ENCODE measurements around the gene NEGR1. TPM values are rescaled to one million over a fixed set of nuclear protein-coding genes. Genes with fewer than 3 reads are reported as not detected.

Gene NEGR1
- total RNA-seq, 1 experiment from 2014 or later: 3.0 TPM

DNA sequence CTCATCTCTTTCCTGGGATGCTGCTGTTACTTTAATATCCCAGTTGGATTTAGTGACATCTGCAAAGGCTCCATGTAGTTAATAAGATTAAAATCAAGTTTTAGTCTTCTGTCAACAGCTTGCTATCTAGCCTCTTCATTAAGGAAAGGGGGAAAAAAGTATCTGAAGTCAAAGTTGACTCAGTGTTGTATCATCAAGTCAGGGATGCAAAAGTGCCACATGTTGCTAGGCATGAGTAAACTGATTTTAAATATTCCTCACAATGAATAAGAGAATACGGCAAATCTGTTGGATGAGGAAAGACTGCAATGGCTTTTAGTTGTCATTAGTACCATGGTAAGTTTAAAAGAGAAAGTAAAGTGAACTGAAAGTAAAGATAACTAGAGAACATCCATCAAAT lies 818.3 kb downstream of the NEGR1 start:
- DNase-seq (ENCODE audit: low spot score): no peak

DNA sequence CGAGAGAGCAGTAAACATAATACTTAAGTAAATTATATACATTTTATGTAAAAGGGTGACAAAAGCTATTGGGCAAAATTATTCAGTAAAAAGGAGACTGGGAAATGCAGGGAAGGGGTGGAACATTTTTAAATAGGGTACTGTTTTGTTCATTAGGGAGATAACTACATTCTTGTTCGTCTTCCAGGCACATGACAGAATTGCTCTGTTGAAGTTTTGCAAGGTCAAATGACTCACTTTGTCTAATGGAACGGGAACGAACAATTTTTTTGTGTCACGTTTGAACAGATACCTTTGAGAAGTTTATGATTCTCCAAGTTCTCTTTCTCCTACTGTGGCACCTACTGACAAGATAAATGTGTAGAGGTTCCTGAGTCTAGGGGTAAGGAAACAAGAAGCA lies 819.2 kb downstream of the NEGR1 start:
- DNase-seq (ENCODE audit: low spot score): no peak

DNA sequence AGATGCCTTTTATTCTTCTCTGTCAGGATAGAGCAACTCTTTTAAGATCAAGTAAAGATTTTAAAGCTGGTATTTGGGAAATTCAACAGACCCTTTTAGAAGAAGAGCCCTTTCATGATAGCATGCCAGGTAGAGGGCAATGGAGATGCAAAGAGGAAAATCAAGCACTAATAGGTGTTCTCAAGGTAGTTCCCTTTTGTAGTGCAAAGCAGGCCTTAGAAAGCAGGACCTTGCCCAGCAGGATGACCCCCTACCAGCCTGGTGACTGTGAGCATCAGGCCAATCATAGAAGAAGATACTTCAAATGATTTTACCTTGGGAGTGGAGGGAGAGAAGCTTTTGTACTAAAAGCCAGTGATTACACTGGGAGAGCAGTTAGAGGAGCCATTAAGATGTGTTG lies 820.1 kb downstream of the NEGR1 start:
- no peak for DNase-seq (ENCODE audit: low spot score)

DNA sequence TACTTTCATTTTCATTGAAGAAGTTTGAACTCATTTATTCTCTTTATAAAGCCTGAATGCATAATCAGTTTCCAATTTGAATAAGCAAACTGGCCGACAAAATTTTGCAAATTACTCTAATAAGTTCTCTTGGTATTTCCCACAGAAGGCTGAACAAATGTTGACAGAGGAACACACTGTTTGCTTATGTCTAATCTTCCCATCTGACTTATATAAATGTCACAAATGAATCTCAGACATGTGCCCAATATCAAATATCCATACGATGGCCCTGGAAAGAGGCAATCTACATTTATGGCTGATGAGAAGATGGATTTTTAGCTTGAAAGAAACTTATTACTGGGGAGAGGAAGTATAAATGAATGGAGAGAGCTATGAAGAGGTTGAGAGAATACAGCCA lies 820.9 kb downstream of the NEGR1 start:
- DNase-seq (ENCODE audit: low spot score): no peak

DNA sequence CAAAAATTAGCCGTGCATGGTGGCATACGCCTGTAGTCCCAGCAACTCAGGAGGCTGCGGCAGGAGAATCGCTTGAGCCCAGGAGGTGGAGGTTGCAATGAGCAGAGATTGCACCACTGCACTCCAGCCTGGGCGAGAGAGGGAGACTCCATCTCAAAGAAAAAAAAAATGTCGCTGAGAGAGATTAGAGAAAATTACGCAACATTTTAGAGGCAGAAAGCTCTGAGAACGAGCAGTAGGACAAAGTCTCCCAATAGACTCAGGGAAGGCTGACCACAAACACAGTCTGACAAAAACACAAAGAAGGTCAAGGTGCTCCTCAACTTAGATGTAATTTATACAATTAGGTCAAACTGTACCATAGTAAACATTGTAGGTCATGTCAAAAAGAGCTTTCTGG lies 833.9 kb downstream of the NEGR1 start:
- DNase-seq (ENCODE audit: low spot score): no peak

DNA sequence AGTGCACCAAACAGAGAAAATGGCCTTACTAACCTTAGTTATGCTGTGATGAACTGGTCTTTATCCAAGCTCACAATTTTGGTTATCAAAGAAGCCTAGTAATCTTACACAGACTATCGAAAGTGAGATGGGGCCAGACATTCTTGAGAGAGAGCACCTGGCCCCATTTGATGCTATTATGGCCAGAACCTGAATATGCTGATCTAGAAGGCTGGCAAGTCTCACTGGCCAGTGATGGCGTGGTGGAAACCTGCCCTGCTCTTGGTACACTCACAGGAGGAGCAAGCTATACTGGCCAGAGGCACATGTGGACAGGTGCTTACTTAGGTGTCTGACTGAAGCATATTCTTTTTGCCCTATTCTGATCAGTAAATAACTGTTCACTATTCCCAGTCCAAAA lies 843.7 kb downstream of the NEGR1 start:
- DNase-seq (ENCODE audit: low spot score): no peak

DNA sequence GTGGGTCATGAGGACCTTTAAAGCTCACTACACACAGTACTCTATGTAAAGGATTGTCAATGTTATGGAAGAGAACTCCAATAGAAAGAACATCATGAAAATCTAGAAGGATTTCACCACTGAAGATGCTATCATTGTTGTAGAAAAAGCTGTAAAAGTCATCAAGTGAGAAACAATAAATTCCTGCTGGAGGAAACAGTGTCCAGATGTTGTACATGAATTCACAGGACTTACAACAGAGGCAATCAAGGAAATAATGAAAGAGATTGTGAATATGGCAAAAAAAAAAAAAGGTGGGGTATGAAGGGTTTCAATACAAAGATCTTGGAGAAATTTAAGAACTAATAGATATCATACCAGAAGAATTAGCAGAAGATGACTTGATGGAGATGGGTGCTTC lies 846.4 kb downstream of the NEGR1 start:
- DNase-seq (ENCODE audit: low spot score): no peak

DNA sequence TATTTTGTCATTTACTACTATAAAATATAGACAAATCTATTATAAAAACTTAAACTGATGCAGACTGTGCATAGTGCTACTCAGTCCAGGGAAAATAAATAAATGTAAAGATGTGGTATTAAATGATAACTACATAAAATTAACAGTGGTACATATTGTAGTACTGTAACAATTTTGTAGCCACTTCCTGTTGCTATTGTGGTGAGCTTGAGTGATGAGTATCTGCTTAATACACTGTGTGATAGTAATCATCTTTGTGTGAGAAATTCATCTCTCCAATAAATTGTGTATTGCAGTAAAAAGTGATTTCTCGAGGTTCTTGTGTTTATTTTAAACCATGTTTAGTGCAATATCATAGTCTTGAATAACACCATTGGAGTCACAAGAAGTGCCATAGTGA lies 848.1 kb downstream of the NEGR1 start:
- DNase-seq (ENCODE audit: low spot score): no peak

DNA sequence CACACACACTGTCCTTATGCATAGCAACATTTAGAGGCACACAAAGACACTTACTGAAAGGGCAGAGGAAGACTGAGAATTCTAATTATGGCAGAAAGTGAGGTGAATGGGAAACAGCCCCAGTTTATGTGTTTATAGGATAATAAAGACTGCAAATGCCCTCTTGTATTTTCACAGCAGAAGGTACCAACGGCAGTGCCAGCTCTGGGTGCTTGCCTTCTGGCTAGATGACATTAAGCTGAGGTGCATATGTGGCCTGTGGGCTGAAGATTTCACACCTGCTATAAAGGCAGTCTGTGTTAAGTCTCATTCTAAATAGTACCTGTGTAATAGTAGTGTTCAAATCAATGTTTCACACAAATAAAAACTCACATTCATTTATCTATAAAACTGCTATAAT lies 854.3 kb downstream of the NEGR1 start:
- DNase-seq (ENCODE audit: low spot score): no peak

DNA sequence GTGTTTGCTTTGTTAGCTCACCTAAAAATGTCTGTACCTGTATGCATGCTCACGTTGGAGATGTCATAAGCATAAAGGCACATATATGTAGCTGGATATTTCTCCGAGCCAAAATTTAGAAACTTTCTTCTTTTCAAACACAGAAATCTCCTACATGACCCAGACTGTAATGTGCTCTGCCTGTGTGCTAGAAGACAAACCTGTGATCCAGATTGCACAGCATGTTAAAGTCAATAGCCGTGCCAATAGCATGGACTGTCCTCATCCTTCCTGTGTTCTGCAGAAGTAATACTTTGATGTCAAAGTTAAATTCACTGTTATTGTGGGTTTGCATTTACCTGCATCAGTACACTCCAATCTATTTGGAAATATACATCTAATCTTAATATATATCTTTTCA lies 855.3 kb downstream of the NEGR1 start:
- DNase-seq (ENCODE audit: low spot score): no peak

DNA sequence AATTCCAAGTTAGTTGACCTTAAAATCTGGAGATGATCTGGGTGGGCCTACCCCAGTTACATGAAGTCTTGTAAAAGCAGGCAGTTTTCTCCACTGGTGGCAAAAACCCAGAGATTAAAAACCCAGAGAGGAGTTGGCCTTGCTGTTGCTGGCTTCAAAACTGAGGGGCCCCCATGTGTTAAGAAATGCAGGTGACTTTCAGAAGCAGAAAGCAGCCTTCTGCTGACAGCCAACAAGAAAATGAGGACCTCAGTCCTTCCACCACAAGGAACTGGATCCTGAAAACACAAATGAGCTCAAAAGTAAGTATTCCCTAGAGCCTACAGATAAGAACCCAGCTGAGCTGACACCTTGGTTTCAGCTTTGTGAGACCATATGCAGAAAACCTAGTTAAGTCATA lies 857.8 kb downstream of the NEGR1 start:
- DNase-seq (ENCODE audit: low spot score): no peak

DNA sequence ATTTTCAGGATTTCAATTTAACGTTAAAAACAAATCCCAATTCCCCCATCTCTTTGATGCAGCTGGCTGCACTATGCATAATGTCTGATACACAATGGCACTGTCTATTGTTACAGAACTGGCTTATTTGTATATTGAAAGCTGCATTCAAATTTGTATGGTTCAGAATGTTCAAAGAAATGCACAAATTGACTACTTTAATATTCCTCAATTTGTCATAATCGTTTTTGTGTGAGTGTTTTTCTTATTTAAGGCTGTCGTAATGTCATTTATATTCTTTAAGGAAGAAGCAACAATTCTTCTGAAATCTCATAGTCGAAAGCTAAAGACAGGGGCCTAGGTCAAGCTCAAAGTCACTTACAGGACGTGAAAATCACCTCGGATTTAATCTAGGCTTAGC lies 860.1 kb downstream of the NEGR1 start:
- DNase-seq (ENCODE audit: low spot score): no peak

DNA sequence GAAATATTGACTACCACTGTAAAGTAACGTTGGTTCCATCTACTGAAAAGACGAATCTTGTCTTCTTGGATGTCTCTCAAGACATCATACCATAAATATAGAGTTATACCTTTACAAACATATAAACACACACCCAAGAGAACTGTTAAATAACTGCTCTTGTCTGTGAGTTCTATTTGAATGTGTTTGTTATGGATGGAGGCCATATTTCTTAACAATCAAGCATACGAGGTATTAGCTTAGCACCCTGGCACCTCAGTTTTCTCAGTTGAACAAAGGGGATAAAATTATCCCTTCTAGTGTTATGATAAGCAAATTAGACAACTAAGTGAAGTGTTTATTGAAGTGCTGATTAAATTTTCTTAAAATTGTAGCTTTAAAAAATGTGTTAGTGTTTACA lies 864.9 kb downstream of the NEGR1 start:
- DNase-seq (ENCODE audit: low spot score): no peak

DNA sequence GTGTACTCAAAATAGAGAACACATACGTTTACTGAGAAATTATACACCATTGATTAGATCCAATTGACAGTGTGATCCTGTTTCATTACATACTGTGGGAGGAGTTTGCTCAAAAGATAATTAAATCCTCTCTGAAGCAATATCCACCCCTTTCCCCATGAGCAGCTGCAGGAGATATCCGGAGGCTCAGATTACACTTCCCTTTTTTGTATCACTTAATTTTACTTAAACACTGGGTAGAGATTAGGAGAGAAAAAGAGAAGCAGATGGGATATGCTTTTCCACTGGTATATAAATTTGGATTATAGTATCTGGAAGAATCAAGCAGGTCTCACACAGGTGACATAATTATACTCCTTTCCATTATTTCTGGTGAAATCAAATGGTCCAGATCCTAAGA lies 868.2 kb downstream of the NEGR1 start:
- DNase-seq (ENCODE audit: low spot score): no peak

DNA sequence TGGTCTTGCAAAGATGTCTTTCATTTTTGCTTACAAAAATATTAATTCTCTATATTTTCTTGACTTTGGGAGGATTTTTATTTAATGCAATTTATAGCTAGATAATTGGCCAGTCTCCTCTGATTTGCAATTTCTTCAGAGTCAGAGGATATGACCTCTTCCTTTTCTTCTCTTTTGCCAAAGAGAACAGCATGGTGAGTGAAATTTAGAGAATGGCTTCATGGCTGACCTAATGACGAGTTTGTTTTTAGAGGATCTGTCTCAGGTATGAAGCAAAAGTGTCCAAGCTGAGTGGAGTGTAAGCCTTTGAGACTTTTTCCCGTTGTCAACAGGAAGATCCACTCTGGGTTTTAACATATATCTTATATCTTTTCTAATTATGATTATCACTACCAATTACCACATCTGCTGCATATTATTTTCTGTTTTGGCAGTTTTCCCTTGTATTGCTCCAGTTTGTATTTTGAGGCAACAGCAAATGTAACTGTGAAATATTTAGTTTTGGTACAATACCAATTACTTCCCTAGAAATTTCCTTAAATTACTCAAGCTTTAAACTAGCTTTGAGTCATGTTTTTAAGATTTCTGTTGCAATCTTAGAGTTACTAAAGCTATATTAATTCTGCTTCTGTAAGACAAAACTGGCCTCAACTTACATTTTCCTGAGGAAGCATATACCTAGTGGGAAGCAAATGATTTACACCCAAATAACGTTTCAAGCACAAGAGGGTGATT lies 868.7 kb downstream of the NEGR1 start:
- DNase-seq (ENCODE audit: low spot score): no peak

DNA sequence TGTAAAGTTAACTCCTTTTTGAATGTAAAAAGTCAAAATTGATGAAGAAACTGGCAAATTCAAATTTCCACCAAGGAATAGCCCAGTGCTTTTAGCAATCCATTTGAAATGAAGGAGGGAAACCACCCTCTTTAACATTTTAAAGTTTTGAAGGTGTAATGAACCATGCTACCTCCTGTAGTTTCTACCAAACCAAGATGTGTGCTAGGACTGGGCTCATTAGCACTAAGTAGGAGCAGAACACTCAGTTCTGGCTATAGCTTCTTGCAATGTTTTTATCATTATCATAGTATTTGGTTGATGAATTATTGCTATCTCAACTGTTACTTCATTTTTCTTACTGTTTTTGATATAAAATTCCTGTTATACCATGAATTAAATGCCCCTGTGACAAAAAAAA lies 882.3 kb downstream of the NEGR1 start:
- DNase-seq (ENCODE audit: low spot score): no peak

DNA sequence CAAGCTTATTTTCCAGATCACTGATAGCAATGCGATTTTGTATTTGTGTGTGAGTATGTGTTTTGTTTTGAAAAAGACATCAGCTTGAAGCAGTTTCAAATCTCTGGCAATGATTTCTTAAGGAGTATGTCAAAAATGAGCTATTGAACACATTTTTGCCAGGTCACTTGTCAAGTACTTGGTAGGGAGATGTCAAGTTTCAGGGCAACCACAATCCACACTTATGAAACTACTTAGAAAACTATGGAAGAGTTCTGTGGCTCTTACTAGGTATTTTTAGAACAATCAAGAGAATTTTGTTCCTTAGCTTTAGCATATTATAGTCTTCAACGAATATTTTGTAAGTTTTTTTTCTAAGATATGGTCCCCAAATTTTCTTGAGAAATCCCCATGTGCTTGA lies 882.7 kb downstream of the NEGR1 start:
- no peak for DNase-seq (ENCODE audit: low spot score)

DNA sequence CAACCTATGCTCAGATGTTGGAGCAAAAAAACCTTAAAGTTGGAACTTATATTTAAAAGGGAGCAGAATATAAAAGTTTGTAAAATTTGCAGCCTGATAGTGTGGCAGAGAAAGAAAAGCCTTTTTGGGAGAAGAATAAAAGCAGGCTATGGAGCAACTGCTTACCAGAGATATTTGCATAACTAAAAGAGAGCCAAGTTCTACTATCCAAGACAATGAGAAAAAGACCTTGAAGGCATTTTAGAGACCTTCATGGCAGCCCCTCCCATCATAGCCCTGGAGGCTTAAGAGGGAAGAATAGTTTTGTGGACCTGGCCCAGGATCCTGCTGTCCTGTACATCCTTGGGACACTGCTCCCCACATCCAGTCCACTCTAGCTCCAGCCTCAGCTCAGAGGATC lies 889.0 kb downstream of the NEGR1 start:
- no peak for DNase-seq (ENCODE audit: low spot score)

DNA sequence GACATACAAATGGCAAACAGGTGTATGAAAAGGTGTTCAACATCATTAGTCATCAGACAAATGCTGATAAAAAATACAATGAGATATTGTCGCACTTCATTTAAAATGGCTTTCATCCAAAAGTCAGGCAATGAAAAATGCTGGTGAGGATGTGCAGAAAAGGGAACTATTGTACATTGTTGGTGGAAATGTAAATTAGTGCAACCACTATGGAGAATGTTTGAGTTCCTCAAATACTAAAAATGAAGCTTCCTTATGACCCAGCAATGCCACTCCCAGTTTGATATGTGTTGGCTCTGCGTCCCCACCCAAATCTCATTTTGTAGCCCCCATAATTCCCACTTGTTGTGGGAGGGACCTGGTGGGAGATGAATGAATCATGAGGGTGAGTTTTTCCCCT lies 891.8 kb downstream of the NEGR1 start:
- DNase-seq (ENCODE audit: low spot score): no peak

DNA sequence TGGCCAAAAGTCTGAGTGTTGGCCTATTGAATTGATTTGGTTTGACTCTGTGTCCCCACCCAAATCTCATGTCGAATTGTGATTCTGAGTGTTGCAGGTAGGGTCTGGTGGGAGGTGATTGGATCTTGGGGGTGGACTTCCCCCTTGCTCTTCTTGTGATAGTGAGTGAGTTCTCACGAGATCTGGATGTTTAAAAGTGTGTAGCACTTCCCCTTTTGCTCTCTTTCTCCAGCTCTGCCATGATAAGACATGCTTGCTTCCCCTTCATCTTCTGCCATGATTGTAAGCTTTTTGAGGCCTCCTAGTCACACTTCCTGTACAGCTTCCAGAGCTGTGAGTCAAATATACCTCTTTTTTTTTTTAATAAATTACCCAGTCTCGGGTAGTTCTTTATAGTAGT lies 904.5 kb downstream of the NEGR1 start:
- no peak for DNase-seq (ENCODE audit: low spot score)

DNA sequence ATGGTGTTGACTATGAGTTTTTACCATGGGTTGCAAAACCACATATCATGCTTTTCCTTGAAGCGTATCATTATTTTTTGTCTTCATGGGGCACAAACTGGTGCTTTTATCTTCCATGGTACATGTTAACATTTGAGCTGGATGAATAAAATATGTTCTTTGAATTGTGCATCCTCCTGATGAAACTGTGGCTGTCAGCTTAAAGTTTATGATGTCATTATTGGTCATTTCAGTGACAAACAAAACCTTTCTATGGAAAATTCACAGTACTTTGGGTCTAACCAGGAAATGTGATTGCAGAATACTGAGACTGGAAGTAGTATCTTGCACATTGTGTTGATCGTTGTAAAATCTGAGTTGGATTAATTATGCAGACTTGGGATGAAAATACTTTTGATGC lies 909.8 kb downstream of the NEGR1 start:
- DNase-seq (ENCODE audit: low spot score): no peak

DNA sequence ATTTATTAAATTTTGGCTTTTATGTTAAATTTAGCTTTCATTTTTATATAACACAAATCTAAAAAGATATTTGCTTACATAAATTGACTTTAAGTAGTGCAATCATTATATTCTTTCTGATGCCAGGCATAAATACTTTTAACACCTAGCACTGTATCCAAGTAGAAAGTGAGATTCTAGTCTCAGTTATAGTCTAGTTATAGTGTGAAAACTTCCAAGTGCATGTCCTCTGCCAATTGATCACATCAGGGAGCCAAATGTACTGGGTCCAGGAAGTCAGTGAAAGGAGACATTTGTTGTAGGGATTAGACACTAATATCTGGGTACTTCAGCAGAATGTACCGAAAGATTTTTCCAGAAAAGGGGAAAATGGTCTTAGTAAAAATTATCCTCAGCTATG lies 910.8 kb downstream of the NEGR1 start:
- DNase-seq (ENCODE audit: low spot score): no peak

DNA sequence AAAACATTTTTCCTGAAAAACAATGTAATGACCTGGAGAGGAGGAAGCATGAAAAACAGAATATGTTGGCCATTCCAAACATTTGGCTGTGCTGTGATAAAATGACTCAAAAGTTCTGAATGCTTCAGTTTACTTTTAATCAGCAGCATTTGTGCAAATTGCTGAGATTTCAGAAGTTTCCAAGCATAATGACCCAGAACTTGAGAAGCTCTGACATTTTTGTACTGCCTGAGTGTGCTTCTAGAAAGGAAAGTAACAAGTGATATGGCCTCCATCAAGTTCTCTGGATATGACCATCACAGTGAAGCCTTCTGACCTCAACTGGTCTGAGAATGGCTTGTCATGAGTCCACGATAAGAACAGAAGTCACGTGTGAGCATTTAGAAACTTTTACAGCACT lies 918.1 kb downstream of the NEGR1 start:
- no peak for DNase-seq (ENCODE audit: low spot score)

DNA sequence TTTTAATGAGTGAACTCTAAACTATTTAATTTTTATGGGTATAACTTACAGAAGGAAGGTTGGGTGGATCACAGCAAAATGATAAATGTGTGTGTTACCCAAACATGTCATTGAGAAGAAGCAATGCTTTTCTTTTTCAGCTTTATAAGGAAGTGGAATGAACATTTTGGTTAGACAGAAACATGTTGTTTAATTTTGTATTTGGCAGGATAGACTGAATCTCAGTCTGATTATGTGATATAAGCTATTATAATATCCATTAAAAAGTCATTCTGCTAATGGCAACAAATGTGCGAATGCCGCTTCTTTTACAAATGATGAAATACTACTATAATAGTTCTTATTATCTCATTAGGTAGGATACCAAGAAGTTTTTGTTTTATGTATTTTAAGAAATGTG lies 919.6 kb downstream of the NEGR1 start:
- no peak for DNase-seq (ENCODE audit: low spot score)

DNA sequence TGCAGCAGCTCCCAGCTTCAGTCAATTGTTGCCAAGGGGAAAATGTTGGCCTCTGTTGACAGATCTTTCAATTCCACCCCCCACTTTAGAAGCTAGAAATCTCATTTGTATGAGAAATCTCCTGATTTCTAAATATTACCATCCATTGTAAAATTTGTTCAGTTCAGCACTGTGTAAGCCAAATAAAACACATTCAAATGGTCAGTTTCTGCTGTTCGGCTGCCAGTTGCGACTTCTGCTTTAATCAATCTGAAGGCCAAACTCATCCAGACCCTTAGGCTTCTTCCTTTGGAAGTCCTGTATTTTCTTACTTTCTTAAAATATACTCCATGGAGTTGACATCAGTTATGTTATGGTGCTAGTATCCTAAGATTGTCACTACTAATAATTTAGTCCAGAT lies 920.3 kb downstream of the NEGR1 start:
- DNase-seq (ENCODE audit: low spot score): no peak
